Measurements from ENCODE around the gene PYGM. TPM values are rescaled to one million over a fixed set of nuclear protein-coding genes. Genes with fewer than 3 reads are reported as not detected.

PYGM gene
- total RNA-seq, 4 donors from 2014 or later, result 0.11 to 2.0 (median 0.44) TPM

DNA sequence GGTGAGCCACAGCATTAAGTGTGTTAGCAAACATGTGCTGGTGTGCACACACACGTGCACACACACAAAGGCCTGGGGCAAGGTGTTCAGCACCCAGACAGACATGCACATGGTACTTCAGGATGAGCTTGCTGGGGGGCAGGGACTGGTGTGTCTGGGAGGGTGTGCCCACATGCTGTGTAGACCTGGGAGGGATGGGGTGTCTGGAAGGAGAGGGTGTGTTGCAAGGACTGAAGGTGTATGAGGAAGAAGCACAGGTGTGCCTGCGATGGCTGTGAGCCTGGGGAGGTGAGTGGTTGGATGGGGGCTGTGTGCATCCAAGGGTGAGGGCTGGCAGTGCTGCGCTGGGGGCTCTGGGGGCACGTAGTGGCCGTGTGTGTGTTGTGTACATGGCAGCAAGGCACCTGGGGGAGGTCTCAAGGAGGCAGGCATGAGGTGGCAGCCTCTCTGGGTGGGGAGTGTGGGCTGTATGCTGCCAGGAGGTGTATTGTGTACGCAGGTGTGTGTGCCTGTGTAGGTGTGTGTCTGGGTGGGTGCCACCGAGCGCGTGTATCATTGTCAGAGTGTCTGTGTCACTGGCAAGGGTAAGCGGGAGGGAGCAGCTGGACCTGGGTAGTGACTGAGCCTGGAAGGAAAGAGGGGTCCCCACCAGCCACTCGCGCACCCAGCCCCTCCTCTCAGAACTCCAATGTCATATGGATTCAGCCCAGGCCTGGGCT lies 39.0 kb downstream of the PYGM start:
- DNase-seq (ENCODE audit: low spot score in 2 of 2), result no peak
- H3K4me3 ChIP-seq (ENCODE audit: low read depth, poor library complexity, severe bottlenecking), result no peak overlapping the region
- no peak for TF ChIP-seq POLR2A (IDR thresholded peaks at IDR 0.05)
- TF ChIP-seq, protein P1, sequence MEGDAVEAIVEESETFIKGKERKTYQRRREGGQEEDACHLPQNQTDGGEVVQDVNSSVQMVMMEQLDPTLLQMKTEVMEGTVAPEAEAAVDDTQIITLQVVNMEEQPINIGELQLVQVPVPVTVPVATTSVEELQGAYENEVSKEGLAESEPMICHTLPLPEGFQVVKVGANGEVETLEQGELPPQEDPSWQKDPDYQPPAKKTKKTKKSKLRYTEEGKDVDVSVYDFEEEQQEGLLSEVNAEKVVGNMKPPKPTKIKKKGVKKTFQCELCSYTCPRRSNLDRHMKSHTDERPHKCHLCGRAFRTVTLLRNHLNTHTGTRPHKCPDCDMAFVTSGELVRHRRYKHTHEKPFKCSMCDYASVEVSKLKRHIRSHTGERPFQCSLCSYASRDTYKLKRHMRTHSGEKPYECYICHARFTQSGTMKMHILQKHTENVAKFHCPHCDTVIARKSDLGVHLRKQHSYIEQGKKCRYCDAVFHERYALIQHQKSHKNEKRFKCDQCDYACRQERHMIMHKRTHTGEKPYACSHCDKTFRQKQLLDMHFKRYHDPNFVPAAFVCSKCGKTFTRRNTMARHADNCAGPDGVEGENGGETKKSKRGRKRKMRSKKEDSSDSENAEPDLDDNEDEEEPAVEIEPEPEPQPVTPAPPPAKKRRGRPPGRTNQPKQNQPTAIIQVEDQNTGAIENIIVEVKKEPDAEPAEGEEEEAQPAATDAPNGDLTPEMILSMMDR (IDR thresholded peaks at IDR 0.05), result no peak
- WGBS, 2 donors, result 58 to 66% methylated on average over 12 of the region's 12 CpGs
- intact Hi-C loops (cut with DNase I; ENCODE audit: low total_unique reads), result no loop called here

DNA sequence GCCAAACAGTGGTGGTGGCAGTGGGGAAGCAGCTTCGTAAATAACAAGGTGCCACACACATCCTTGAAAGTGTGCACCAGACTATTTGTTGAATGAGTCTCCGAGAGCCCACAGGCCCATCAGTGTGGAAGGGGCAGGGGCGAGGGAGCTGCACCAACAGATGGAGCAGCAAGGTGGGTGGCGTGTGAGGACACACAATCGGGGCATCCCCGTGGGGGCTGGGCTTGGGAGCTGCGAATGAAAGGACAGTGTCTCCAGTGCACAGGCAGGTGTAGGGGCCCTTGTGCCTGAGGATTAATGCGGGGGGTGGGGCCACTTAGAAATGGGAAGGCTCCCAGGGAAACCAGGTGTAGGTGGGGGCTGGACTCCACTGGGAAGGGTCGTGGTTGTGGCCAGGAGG lies 39.6 kb downstream of the PYGM start:
- intact Hi-C loops (cut with DNase I; ENCODE audit: low total_unique reads), result no loop called here
- DNase-seq (ENCODE audit: low spot score in 2 of 2), result no peak
- WGBS, 2 donors, result 63 to 64% methylated on average over 9 of the region's 9 CpGs
- no peak for TF ChIP-seq POLR2A (IDR thresholded peaks at IDR 0.05)
- TF ChIP-seq, protein P1 (IDR thresholded peaks at IDR 0.05), result no peak
- no peak overlapping the region for H3K4me3 ChIP-seq (ENCODE audit: low read depth, poor library complexity, severe bottlenecking)

DNA sequence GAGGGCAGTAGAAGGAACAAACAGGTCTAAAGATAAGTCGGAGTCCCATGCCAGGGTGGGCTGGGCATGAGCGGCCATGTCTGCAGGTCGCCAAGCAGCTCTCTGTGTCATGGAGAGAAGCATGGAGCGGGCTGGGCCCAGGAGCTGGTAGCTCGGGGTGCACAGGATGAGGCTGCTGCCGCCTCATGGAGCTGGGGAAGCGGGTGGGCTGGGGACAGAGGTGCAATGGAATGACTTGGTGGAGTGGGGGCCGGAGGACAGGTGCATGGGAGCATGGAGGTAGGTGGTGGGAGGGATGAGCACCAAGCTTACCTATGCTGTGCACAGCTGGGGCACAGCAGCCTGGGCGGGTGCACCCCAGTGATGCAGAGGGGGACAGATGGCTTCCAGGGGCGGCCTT lies 40.4 kb downstream of the PYGM start:
- no peak overlapping the region for H3K4me3 ChIP-seq (ENCODE audit: low read depth, poor library complexity, severe bottlenecking)
- TF ChIP-seq, protein P1 (IDR thresholded peaks at IDR 0.05), result no peak
- no peak for TF ChIP-seq POLR2A (IDR thresholded peaks at IDR 0.05)
- intact Hi-C loops (cut with DNase I; ENCODE audit: low total_unique reads), result no loop called here
- WGBS, 2 donors, result 85 to 86% methylated on average over 10 of the region's 10 CpGs
- no peak for DNase-seq (ENCODE audit: low spot score in 2 of 2)

DNA sequence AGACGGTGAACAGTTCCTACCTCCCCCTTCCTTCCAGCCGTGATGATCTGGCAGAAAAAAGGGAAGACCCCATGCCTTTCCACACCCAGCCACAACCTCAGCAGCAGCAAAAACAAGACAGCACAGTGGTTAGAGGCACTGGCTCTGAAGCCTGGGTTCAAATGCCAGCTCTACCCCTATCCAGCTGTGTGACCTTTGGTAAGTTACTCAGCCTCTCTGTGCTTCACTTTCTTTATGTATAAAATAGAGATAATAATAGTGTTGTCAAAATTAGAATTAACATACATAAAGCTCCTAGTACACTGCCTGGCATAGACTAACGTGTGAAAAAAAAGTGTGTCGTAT lies 41.0 kb downstream of the PYGM start:
- no peak for DNase-seq (ENCODE audit: low spot score in 2 of 2)
- 52 to 59% methylated on average over 4 of the region's 4 CpGs for WGBS, 2 donors
- no peak for TF ChIP-seq POLR2A (IDR thresholded peaks at IDR 0.05)
- TF ChIP-seq, protein P1 (IDR thresholded peaks at IDR 0.05), result no peak
- intact Hi-C loops (cut with DNase I; ENCODE audit: low total_unique reads), result no loop called here
- H3K4me3 ChIP-seq (ENCODE audit: low read depth, poor library complexity, severe bottlenecking), result no peak overlapping the region

DNA sequence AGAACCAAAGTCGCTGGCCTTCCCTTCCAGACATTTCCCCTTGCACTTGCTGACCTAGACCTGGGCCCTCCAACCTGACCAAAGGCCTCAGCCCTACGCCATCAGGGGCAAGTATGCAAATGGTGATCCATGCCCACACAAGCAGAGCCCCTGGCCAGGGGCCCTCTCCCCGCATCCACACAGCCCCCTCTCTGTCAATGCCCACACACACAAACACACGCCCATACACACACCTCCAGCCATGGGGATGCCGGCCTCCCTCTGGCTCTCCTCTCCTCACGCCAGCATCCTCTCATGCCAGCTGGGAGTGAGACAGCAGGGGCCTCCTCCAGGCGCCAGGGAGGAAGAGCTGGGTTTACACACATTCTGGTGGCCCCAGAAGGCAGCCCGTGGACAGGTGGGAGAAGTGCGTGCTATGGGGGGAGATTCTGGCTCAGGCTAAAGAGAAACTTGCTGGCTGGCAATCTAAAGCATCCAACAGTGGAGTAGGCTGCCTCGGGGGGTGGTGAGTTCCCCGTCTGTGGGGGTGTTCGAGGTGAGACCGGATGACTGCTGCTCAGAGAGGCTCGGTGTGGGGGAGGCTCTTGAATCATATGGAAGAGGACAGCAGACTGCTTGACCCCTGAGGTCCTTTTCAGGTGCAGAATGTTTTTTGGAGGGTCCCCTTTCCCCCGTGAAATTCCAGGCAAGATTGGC lies 41.5 kb downstream of the PYGM start:
- DNase-seq (ENCODE audit: low spot score in 2 of 2), result no peak
- intact Hi-C loops (cut with DNase I; ENCODE audit: low total_unique reads), result no loop called here
- no peak overlapping the region for H3K4me3 ChIP-seq (ENCODE audit: low read depth, poor library complexity, severe bottlenecking)
- WGBS, 2 donors, result 68 to 70% methylated on average over 15 of the region's 15 CpGs
- TF ChIP-seq, protein P1 (IDR thresholded peaks at IDR 0.05), result no peak
- no peak for TF ChIP-seq POLR2A (IDR thresholded peaks at IDR 0.05)

Data from lower leg skin (tissue), 4 donors.